Globus pallidus (tissue), 1 donor: Measurements from ENCODE around the gene FAR2.
"Not testable (repeated sequence)": the region's sequence is repeated elsewhere in the genome, so short reads cannot be mapped to it uniquely, and the experiment has no call there.

ENCODE experiments used
- DNase-seq: peaks from one replicate; pipeline ENCODE4 v3.0.0-alpha.2; 2015; ENCODE audit warnings: low spot score

Gene FAR2

DNA sequence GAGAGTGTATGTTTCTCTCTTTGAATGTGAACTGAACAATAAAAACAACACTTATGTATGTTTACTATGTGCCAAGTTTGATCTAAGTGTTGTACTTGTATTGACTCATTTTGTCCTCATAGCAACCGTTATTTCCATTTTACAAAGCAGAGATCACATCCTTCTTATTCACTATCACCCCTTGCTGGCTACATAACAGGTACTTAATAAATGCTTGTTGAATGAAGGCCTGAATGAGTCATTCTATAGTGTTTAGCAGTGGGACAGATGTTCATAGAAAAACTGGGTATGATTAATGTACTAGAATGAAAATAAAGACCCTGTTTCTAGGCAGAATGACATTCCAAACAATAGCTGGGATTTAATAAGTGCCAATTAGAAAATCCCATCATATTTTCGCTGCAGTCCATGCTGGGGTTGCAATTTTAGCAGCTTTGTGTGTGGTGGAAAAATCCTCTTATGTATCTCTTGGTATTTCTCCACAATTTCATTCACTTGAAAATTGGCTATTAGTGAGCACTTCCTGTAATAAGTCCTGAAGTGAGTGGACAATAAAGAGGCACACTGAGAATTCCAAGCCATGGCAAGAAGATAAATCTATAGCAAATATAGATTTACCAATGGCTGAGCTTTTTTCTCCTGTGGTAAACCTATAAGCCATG lies 86.0 kb downstream of the FAR2 start:
- DNase-seq, result no peak

DNA sequence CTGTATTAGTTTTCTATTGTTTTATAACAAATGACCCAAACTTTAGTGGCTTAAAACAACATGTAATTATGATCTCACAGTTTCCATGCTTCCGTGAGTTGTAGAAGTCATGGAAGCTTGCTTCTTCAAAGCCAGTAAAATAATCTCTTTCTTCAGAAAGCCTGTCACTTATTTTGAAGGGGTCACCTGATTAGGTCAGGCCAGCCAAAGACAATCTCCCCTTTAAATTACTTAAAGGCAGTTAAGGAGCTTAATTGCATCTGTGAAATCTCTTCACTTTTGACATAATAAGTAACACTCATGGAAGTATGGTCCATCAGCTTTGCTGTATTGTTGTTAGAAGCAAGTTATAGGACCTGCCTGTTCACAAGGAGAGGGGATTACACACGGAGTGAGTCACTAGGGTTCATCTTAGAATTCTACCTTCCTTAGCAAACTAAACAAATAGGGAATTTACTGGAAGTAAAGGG lies 89.8 kb downstream of the FAR2 start:
- DNase-seq, result no peak

- no peak for DNase-seq
These were observed 90.3 kb downstream of the FAR2 start for GRCh38 chr12:29239336-29239735.

DNA sequence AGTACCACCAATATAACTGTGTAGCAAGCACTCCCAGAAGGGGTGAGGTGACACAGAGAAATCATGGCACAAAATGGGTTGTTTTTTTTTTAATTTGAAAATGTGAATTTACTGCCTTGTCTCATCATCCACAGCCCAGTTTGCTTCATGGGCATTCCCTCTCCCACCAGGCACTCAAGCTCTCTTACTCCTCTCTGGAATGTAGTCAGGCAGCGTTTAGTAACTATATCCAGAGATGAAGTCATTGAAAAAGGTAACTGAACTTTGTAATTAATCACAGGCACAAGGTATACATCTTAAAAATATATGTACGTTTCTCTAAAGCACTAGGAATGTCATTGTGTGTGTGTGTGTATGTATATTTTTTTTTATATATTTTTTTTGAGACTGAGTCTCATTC lies 91.4 kb downstream of the FAR2 start:
- no peak for DNase-seq

DNA sequence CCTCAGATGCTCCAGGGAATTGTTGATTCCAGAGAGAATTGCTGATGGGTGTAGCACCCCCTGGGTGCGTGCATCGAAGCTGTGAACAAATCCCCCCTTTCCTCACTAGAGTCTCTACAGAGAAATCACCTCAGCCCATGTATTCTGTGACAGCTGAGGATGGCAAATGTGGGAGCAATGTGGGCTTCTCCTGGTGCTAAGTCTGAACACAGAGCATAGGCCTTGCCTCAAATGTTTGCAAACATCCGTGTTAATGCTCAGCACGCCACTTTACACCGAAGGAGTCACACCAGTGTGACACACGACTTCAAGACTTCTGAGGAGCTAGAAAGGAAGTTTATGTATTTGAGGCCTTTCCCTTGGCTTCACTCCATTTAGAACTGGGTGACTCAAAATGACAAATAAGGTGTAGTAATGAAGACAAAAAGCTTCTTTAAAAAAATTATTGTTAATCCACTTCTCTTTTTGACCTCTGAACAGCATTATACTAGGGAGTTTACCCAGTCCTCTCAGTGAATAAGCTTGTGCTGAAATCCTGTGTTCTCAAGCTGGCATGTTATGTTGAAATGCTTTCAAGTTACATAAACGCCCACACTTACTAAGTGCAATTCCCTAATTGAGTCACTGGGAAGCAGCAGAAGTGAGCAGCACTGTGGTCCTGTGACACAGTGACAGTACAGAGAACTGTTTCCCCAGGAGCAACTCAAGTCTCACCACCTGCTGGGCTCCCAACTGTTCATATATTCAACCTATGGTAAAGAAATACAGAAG lies 92.9 kb downstream of the FAR2 start:
- DNase-seq, result peak; percentile 24

DNA sequence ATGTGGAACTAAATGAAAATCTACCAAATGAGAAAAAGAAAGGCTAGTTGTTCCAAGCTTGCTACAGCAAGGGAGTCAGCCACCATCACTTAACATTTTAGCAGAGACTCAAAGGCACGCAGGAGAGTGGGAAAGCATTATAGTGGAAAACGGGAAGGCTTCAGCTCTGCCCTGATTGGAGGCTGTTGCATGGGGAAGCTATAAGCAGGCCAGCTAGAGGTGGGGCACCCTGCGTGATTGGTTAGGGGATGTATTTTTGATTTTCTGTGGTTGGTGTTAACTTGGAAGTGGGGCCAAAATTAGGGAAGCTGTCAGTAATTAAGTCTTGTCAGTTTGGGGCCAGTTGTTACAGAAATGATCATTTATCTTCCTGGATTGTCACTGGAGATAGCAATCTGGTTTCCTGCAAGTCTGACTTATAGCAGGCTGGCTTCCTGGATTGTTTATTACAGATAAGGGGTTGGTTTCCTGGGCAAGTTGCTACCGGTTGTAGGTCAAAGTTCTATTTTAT lies 93.9 kb downstream of the FAR2 start:
- DNase-seq, result no peak

DNA sequence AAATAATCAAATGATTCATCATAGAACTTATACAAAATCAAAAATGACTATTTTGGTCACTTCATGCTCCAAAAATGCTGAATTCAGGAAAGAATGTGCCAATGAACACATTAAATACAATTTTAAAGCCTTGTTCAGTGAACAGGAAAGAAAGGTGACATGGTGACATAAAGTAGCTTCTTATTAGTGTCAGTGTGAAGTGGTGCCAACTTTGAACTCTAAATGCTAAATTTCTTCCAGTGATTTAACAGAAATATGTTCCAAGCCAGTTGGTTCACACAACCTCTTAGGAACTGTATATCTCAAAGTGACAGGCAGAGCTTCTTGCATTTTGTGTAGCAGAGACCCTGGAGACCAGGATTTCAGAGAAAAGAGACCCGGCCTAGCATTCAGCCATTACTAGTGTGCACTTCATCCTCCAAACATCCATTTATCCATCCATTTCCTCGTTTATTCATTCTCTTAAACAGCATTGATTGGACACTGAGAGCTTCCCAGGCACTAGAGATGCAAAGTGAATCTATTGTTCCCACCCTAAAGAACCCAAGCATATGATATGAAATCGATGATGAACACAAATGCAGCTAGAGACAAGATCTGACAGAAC lies 95.2 kb downstream of the FAR2 start:
- no peak for DNase-seq

DNA sequence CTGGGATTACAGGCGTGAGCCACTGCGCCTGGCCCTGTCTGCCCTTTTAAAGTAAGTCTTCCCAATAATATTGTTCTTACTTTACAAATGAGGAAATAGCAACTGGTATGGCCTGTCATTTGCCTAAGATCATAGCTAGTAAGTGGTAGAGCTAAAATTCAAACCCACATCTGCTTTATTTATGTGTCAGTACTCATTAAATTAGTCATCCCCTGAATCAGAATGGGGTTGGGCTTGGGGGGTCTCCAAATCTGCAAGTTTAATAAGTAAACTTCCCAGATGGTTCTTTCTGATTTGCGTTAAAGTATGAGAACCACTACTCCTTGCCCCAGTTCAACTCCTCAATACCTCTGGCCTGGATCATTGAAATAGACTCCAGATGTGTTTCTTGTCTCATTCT lies 96.2 kb downstream of the FAR2 start:
- no peak for DNase-seq

GRCh38 chr12:29249930-29250329 lies 100.9 kb downstream of the FAR2 start:
- no peak for DNase-seq

- DNase-seq, result no peak
These were observed 105.0 kb downstream of the FAR2 start for GRCh38 chr12:29253906-29254625.

DNA sequence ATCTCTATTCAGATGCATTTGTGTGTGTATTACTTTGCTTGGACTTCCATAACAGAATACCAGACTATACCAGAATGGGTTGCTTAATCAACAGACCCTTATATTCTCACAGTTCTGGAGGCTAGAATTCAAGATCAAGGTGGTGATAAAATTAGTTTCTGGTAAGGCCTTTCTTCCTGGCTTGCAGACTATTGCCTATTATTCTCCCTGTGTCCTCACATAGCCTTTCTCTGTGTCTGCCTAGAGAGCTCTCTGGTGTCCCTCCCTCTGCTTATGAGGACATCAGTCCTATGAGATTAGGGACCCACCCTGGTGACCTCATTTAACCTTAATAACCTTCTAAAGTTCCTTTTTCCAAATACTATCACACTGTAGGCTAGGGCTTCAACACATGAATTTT lies 106.0 kb downstream of the FAR2 start:
- no peak for DNase-seq

DNA sequence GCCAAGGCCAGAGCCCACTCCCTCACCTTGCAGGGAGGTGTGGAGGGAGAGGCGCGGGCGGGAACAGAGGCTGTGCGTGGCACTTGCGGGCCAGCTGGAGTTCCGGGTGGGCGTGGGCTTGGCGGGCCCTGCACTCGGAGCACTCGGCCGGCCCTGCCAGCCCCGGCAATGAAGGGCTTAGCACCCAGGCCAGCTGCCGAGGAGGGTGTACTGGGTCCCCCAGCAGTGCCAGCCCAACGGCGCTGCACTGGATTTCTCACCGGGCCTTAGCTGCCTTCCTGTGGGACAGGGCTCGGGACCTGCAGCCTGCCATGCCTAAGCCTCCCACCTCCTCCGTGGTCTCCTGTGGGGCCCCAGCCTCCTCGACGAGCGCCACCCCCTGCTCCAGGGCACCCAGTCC lies 107.5 kb downstream of the FAR2 start:
- no peak for DNase-seq

GRCh38 chr12:29257687-29258086 lies 108.6 kb downstream of the FAR2 start:
- DNase-seq, result not testable (repeated sequence)

DNA sequence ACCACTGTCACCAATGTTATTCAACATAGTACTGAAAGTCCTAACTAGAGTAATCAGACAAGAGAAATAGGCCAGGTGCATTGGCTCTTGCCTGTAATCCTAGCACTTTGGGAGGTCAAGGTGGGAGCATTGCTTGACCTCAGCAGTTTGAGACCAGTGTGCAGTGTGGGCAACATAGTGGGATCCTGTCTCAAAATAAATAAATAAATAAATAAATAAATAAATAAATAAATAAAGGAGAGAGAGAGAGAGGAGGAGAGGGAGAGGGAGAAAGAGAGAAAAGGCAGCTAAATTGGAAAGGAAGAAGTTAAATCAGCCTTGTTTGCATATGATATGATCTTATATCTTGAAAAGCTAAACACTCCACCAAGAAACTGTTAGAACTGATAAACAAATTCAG lies 115.3 kb downstream of the FAR2 start:
- no peak for DNase-seq

DNA sequence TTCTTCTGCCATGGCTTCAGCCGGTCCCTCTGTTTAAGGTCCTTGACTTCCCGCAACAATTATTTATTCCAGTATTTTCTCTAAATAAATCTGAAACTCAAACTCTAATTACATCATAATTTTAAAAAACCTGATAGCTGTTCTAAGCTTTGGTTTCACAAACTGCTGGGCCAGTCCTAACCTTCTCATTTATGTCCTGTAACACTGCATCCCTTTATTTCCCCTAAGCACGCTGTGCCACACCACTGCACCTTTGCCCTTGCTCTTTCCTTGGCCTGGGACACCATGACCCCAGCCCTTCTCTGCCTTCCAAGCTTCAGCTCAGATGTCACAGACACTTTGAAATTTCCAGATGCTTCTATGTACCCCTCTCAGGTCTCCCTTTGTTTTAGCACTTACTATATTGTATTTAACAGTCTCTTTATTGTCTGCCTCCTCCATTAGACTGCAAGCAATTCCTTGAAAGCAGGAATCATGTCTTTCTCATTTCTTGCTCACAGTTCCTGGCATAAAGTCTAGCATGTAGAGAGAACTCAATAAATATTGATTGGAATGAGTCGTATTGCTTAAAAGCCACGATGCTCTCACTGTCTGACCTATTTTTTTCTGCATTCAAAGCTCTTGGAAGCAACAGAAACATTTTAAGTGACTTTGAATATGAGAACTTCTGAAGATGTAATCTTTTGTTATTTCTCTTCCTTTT lies 120.8 kb downstream of the FAR2 start:
- no peak for DNase-seq

DNA sequence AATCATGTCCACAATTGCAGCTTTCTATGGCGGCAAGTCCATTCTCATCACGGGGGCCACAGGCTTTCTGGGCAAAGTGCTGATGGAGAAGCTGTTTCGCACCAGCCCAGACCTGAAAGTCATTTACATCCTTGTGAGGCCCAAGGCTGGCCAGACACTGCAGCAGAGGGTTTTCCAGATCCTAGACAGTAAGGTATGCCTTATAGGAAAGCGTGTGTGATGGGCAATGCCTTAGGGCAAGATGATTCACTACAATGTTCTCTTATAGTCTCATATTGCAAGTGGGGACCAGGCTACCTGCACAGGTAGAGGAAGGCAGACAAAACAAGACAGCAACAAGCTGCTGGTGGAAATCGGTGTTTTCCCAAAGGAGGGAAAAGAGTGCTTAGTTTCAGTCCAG lies 121.4 kb downstream of the FAR2 start:
- DNase-seq, result no peak

DNA sequence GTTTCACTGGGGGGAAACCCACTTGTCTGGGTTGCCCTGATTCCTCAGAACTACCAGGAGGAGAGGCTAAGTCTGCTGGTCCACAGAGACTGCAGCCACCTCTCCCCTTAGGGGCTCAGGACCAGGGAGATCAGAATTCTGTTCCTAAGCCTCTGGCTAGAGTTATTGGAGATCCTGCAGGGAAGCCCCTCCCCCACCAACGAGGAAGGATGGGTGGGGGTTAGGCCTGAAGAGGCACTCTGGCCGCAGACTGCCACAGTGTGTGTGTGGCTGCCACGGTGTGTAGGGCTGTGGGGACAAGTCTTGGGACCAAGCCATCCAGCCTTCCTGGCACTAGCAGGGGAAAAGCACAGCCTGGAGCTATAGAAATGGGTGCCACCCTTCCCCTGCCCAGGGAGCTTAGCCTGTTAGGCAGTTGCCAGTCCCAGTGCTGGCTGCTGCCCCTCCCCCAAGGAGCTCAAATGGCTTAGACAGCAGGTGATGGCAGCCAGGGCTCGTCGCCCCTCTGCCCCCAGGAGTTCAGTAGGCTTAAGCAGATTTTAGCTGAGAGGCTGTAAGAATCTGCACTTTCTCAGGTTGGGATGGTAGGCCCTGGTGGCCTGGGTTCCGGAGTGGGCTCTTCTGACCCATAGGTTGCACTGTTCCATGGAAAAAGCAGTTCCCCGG lies 124.2 kb downstream of the FAR2 start:
- DNase-seq, result no peak

- no peak for DNase-seq
These were observed 126.8 kb downstream of the FAR2 start for GRCh38 chr12:29275834-29276233.

GRCh38 chr12:29277231-29277630 lies 128.2 kb downstream of the FAR2 start:
- no peak for DNase-seq

GRCh38 chr12:29278673-29279420 lies 129.8 kb downstream of the FAR2 start:
- no peak for DNase-seq
